ENCODE data around the gene DRD4.

Gene DRD4

DNA sequence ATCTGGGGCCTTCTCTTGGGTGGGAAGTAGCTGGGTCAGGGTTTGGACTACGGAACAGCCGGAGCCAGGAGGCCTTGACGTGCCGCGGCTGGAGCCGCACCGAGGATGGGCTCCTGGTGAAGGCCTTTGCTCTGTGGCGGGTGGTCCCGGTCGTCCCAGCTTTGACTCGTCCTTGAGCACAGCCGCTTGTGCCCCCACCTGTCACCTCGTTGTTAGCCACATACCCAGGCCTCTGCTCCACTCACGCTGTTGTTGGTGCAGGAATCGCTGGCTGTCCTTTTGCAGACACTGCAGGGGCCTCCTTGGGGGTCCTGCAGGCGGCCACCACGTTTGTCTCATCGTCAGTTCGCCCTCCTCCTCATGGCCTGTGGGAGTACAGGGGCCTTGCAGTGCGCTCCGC is 43.7 kb upstream of the DRD4 start:
- DNase-seq (ENCODE audit: low read depth): no peak
- H3K4me3 ChIP-seq (ENCODE audit: low read length): no peak overlapping the region
- TF ChIP-seq, protein P1, sequence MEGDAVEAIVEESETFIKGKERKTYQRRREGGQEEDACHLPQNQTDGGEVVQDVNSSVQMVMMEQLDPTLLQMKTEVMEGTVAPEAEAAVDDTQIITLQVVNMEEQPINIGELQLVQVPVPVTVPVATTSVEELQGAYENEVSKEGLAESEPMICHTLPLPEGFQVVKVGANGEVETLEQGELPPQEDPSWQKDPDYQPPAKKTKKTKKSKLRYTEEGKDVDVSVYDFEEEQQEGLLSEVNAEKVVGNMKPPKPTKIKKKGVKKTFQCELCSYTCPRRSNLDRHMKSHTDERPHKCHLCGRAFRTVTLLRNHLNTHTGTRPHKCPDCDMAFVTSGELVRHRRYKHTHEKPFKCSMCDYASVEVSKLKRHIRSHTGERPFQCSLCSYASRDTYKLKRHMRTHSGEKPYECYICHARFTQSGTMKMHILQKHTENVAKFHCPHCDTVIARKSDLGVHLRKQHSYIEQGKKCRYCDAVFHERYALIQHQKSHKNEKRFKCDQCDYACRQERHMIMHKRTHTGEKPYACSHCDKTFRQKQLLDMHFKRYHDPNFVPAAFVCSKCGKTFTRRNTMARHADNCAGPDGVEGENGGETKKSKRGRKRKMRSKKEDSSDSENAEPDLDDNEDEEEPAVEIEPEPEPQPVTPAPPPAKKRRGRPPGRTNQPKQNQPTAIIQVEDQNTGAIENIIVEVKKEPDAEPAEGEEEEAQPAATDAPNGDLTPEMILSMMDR (conservative IDR thresholded peaks at IDR 0.05; ENCODE audit: low read depth, low read length): no peak

DNA sequence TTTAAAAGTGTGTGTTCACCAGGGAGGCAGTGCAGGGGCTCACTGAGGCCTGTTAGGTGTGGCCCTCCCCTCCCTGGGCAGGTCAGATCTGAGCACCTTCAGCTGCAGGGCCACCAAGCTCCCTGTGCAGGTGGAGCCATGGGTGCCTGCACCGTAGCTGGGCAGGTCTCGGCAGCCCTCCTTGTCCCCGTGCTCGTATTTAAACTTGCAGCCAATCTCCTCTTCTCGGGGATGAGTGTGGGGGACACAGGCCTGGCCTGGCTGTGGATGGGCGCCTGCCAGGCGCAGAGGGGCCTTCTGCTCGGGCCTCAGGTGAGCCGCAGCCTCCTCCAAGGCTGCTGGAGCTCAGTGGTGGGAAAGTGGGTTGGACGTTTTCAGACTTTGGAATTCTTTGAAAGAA is 41.7 kb upstream of the DRD4 start:
- H3K4me3 ChIP-seq (ENCODE audit: low read length): no peak overlapping the region
- DNase-seq (ENCODE audit: low read depth): no peak
- TF ChIP-seq, protein P1 (conservative IDR thresholded peaks at IDR 0.05; ENCODE audit: low read depth, low read length): no peak

DNA sequence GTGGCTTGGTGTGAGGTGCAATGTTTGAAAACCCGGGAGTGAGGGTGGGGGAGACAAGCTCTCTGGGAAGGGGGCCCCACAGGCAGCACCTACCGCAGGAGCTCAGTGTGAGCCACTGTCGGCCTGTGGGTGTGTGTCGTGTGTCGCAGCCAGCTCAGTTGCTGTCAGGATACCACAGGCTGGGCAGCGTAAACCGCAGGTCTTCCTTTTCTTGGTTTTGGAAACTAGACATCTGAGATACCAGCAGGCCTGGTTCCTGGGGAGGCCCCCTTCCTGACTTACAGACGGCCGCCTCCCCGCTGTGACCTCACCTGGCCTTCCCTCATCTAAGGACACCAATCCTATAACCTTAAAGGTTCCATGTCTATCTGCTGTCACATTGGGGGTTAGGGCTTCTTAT is 40.7 kb upstream of the DRD4 start:
- no peak for DNase-seq (ENCODE audit: low read depth)
- TF ChIP-seq, protein P1 (conservative IDR thresholded peaks at IDR 0.05; ENCODE audit: low read depth, low read length): no peak

DNA sequence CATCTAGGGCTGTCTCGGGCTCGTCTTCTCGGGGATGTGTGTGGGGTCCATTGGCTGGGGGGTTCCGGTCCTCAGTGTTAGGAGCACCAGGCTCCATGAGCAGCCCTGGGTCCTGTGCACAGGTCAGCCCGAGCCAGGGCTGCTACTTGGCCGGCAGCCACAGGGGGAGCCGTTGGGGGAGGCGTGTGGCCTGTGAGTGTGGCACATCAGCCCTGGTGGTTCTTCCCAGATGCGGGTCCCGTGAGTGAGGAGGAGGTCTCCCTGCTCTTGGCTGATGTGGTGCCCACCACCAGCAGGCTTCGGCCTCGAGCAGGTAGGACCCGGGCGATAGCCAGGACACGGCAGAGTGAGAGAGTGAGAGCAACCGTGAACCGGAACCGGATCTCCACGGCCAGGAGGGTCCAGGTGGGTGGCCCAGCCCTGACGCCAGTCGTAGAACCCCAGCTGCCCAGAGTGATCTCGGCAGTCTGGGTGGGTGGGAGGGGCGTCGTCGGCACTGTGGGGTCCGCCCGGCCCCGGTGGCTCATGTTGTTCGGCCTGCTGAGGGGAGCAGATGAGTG is 39.8 kb upstream of the DRD4 start:
- H3K4me3 ChIP-seq (ENCODE audit: low read length): no peak overlapping the region
- TF ChIP-seq, protein P1 (conservative IDR thresholded peaks at IDR 0.05; ENCODE audit: low read depth, low read length): peak; percentile 18
- DNase-seq (ENCODE audit: low read depth): no peak

More for the DNA sequence above, 40.7 kb upstream of the DRD4 start:
- H3K4me3 ChIP-seq (ENCODE audit: low read length): no peak overlapping the region

DNA sequence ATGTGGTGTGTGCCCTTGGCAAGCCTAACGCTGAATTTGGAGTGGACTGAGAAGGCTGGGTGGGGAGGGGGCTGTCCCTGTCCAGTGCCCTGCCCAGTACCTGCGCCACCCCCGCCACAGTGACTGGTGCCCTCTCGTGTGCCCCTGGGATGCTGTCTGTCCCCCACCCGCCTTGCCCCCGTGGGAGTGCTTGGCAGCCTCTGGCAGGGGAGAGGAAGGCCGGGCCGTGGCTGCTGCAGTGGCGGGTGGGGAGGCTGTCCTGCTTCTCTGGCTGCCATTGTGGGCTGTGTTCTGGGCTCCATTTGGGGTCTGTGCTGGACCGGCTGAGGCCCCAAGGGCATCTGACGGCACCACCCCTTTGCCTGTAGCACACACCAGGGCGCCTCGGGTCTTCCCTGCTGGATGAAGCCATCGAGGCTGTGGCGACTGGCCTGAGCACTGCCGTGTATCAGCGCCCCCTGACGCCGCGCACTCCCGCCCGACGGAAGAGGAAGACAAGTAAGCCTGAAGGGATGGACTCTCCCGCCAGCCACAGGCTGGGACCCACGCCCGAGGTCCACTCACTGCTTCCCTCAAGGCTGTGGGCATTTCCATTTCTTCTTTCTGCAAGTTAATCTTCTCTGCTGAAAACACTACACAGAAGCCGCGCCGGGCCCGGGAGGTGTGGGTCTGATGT is 38.9 kb upstream of the DRD4 start:
- TF ChIP-seq, protein P1 (conservative IDR thresholded peaks at IDR 0.05; ENCODE audit: low read depth, low read length): no peak
- no peak overlapping the region for H3K4me3 ChIP-seq (ENCODE audit: low read length)
- DNase-seq (ENCODE audit: low read depth): no peak

DNA sequence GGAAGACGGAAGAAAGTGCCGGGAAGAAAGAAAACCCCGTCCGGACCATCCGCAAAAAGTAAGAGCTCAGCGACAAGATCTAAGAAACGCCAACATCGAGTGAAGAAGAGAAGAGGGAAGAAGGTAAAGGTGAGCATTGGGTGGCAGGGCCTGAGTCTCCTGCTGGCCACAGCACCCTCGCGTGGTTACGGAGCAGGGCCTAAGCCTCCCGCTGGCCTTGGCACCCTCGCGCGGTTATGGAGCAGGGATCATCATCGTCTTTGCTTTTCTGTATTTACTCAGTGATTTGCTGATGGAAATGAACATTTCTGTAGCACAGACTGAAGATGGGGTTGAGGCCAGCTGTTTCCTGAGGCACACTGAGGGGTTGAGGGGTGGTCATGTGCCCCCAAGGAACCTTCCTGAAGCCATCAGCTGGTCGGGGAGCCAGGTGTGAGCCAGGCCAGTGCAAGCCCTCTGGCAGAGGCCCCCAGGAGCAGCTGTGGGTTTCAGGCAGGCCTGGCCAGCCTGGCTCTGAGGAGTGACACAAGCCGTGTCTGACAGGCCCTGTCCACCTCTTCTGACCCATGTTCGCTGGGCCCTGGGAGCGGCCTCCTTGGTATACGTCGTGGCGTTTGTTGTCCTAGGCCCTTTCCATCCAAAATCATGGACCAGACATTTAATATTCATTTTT is 35.4 kb upstream of the DRD4 start:
- DNase-seq (ENCODE audit: low read depth): no peak
- TF ChIP-seq, protein P1 (conservative IDR thresholded peaks at IDR 0.05; ENCODE audit: low read depth, low read length): no peak
- H3K4me3 ChIP-seq (ENCODE audit: low read length): no peak overlapping the region

DNA sequence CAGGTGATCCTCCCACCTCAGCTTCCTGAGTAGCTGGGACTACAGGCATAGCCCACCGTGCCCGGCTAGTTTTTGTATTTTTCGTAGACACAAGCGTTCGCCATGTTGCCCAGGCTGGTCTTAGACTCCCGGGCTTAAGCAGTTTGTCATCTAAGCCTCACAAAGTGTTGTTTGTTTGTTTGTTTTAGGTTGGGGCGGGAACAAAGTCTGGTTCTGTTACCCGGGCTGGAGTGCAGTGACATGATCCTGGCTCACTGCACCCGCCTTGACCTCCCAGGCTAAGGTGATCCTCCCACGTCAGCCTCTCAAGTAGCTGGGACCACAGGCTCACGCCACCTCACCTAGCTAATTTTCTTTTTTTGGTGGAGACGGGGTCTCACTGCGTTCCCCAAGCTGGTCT is 33.9 kb upstream of the DRD4 start:
- TF ChIP-seq, protein P1 (conservative IDR thresholded peaks at IDR 0.05; ENCODE audit: low read depth, low read length): no peak
- DNase-seq (ENCODE audit: low read depth): no peak
- no peak overlapping the region for H3K4me3 ChIP-seq (ENCODE audit: low read length)
